HG03139 (cell line): Measurements from ENCODE around the gene CHST11.
A peak's percentile ranks its signal among the peaks of the same experiment; 100 is the strongest.

Source experiments
- ATAC-seq: cut with Tn5 transposase; IDR thresholded peaks from one replicate; pipeline ENCODE4 v1.9.1; 2021; ENCODE audit not compliant: unreplicated experiment

Gene CHST11

DNA sequence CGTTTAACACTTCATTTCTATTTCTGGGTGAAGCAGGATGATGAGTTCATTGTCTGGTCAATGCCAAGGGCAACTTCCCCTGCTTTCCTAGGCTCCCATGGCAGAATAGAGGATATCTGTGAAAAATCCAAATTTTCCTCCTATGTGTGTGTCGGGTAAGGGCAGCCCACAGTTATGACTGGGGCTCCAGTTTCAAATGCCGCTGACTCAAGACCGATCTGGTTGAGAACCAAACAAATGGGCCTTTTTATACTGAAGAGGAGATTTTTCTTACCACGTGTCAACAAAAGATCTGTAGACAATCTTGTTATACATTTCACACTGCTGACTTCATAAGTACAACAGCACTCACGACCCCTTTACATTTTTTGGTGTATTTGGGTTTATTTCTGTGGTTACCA lies 120.8 kb downstream of the CHST11 start:
- ATAC-seq, result no peak

DNA sequence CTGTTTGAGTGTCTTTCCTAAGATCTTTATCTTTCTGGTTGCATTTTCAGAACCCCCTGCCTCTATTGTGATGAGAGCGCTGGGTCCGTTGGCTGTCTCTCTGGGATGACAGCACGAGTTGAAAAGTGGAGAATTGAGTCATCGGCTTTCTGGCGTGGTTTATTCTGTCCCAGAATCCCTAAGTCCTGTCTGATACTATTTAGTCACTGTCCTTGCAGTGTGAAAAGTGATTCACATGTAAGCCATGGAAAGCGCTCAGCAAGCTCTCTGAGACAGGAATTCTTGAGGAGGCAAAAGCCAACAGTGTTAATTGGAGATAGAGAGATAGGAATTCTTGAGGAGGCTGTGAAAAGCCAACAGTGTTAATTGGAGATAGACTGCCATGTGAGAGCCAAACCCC lies 121.7 kb downstream of the CHST11 start:
- ATAC-seq, result no peak

DNA sequence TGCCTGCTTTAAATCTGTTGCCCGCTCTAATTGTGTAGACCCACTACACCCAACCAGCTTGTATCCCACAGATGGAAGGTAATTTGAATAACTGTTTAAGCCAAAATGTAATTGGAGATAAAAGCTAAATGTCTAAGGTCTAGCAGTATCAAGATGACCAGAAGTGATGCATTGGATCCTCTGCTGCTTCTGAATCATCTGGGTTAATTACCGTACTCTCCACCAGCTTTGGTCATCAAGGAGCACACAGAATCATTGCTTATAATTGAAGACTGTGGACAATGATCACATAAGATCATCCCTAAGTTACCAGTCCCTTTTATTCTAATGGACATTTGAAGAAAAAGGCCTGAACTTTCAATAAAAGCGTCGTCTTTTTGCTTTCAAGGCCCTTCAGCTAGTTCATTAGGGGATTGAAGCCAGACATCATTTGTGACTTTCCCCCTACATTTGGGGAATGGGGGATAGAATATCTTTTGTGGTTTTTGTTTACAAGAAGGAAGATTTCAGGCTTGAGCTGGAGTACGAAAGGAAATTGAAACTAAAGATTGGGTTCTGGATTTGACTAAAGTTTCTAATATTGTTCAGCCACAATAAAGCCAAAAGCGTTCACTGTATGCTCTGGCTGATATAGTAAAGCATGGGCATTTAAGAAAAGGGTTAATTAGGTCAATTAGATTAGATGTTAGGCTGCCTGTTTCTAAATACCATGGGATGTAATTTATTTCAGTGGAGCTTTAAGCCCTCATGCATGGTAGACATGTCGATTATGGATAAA lies 123.2 kb downstream of the CHST11 start:
- ATAC-seq, result peak; percentile 37

DNA sequence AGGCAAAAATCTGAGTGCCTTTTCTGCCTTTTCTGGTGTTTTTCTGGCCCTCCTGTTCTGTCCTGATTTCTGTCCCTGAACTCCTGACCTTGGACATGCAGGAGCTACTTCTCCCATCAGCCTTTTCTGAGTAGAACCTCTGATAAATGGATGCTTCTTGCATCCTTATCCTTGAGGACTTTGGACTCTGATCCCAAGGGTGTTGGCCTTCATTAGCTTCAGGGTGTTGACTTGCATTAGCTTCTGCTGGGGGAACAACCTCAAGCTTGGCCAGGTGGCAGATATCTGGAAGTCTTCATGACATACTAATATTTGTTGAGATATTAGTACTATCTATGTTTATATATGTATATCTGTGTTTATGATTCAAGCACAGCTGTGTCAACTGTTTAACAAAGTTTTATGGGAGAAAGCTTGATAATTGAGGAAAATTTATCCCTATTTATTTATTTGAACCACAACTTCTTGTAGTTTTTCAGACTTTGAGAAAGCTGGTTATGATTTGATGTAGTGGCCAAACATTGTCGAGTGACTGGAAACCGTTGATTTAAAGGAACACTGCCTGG lies 124.3 kb downstream of the CHST11 start:
- no peak for ATAC-seq

DNA sequence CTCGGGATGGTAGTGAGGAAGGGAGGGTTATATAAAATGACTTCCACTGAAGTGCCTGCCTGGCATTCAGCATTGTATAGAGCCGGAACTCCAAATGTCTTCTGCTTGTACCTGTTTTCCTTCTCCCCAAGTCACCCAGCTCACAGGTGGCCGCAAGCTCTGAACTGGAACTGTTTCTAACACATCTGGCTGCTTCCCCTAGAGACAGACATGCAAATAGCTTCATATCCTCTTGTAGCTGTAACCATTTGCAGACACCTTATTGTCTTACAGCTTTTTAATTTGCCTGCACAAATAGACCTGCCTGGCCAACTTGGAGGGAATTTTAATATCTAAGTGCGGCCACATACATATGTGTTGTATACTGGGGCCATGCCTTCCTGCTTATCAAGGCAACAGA lies 126.0 kb downstream of the CHST11 start:
- ATAC-seq, result peak; percentile 74

DNA sequence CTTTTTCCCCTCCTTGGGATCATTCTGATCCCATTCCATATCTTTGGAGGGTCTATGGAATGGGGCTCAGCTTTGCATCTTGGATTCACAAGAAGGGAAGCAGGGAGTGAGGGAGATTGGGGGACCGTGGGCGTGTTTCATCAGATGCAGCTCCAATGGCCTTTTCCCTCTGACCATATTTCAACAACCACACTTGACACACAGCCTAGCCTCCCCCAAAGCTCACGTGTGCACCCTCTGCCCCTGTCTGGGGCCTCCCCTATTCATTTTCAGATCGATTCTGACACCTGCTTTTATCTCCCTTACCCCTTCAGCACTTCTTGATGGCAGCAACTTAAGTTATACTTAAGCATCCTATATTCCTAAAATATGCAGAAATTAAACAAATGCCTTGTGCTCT lies 126.6 kb downstream of the CHST11 start:
- no peak for ATAC-seq

DNA sequence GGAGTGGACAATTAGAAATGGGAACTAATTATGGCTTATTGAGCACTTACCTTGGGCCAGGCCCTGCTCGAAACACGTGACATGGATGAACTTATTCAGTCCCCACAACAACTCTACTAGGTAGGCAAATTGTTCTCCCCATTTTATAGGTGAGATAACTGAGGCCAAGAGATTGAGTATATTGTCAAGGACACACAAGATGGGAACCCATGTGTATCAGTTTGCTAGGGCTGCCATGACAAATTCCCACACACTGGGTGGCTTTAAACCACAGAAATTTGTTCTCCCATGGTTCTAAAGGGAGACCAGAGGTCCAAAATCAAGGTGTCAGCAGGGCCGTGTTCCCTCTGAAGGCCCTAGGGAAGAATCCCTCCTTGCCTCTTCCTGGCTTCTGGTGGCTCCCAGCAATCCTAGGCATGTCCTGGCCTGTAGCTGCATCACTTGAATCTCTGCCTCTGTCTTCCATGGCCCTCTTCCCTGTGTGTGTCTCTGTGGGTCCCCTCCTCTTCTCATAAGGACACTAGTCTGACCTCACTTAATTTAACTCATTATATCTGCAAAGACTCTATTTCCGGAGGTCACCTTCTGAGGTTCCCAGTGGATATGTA lies 128.8 kb downstream of the CHST11 start:
- ATAC-seq, result no peak

DNA sequence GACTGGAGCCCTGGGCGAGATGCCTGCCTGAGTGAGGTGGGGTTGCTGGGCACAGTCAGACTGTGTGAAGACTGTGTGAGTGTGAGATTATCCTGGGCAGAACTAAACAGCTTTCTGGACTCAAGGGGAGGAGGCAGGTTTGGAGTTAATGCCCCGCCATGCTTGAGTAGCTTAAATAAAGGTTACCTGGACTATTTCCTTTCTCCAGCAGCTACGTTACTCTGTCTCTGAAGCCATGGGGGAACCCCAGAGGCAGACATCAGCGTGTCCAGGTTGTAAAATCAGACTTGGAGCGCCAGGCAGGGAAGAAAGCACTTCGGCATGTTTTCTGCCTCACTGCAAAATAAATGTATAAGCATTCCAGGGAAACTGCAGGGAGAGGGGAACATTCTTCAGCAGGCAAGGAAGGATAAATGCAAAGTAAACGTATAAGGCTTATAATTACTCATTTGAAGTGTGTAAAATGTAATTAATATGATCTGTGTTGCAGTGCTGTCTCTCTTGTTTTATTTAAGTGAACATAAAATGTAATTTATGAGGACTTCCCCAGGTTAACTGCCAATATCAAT lies 129.7 kb downstream of the CHST11 start:
- no peak for ATAC-seq

DNA sequence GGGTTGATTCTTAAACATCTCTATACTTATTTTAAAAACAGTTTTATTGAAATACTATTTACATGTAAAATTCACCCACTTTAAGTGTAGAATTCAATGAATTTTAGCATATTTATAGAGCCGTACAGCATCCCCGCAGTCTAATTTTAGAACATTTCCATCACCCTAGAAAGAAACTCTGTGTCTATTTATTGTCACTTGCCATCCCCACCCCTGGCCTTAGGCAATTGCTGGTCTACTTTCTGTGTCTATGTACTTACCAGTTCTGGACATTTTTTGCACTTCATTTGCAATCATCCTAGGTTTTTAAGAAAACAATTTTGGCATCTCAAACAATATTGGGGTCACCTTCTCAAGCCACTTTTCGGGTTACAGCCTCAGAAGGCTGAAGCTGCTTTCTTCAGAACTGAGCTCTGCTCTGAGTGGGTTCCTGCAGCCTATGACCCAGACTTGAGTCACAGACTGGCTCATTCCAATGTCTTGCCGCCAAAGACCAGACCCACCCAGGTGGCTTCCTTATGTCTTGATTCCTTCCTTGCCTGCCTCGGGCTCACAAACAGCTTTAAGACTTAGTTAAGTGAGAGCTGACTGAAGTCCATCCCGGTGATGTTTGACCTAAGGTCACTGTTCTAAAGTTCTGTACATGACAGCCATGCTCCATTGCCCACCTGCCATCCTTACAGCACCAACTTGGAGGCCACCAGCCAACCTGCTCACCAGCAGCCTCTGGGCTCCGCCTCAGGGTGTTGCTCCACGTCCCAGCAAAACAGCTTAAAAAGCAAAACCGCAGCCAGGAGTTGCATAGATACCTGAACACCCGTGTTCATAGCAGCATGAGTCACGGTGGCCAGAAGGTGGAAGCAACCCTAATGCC lies 131.5 kb downstream of the CHST11 start:
- no peak for ATAC-seq

DNA sequence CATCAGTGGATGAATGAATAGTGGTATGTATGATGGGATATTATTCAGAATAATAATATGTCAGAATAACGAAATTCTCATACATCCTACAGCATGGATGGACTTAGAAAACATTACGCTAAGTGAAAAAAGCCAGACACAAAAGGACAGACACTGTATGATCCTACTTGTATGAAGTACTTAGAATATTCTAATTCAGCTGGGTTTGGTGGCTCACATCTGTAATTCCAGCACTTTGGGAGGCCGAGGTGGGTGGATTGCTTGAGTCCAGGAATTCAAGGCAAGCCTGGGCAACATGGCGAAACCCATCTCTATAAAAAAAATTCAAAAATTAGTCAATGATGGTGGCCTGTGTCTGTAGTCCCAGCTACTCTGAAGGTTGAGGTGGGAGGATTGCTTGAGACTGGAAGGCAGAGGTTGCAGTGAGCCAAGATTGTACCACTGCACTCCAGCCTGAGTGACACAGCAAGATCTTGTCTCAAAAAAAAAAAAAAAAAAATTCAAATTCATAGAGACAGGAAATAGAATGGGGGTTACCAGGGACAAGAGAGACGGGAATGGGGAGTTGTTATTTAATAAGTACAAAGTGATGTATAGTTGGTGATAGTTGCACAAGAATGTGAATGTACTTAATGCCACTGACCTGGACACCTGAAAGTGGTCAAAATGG lies 132.3 kb downstream of the CHST11 start:
- no peak for ATAC-seq

DNA sequence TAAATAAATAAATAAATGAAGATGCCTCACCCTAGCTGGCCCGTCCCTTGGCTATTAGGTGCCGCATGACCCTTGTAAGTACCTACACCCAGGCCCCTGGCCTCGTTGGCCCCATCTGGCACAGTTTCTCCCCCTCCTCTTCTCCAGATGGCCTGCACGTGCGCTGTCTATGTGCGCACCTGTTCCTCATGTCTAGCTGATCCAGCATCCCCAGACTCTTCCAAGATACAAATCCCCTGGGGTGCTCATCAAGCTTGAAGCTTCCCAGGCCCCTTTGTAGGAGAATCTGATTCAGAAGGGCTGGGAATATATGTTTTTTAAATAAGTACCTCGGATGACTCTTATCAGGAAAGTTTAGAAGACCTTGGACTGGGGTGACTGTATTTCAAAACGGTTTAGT lies 133.3 kb downstream of the CHST11 start:
- ATAC-seq, result no peak

DNA sequence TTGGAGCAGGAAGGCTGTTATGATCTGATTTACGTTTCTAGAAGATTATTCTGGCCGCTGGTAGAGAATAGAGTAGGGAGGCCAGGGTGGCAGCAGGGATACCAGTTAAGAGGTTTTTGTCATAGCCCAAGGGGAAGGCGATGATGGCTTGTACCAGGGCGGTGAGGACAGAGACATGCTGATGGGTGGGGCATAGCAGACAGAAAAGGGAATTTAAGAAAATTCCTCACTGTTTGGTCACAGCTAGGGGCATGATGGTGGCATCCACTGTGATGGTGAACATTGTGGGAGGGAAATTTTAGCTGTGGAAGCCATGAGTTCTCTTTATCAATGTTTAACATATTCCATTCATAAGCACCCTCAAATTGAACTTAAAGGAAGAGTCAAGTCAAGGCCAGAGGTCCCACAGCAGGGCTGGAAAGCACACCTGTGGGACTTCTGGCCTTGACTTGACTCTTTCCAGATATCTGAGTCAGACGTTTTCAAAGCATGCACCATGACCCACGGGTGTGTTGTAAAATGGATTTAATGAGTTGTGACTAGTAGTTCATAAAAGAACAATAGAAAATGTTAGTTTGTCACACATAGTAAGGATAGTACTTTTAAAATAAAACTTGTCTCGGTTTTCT lies 134.6 kb downstream of the CHST11 start:
- ATAC-seq, result no peak

DNA sequence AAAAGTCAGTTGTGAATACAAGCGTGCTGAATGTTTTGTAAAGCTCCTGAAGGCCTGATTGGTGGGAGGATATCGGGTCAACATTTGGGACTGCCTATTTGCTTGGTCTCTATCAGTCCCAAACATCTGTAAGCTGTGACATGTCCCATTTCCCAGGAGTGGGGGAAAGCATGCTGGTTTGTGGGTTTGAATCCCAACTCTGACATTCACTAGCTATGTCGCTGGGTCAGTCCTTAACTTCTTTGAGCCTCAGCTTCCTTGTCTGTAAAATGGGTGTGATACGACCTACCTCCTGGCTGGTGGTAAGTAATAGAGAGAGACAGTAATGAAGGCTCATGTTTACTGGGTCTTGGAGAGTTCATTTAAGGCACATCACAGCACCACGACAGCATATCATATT lies 136.7 kb downstream of the CHST11 start:
- no peak for ATAC-seq

DNA sequence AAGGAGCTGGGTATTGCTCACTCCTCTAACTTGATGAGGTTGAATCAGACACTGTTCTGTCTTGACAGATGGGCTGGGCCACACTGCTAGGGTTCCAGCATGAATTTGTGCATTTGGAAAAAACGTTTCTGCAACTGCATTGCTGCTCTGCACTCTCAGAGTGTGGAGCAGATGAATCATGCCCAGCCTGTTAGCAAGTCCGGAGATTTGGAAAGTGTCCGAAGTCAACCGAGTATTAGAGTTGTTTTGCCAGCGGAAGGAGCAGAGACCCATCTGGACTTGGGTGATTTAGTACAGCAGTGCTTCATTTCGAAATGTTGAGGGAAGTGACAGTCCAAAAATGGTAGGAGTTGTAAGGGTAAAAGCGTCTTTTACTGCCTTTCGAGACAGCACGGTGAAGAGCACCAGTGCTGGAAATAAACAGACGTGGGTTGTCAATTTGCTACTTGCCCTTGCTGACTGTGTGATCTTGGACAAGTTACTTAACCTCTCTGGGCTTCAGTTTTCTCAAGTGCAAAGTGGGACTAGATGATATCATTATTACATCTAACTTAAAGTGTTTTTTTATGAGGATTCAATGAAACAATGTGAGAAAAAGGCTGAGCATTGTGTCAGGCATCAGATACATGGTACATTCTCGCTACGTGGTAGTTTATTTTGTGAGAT lies 139.5 kb downstream of the CHST11 start:
- no peak for ATAC-seq

DNA sequence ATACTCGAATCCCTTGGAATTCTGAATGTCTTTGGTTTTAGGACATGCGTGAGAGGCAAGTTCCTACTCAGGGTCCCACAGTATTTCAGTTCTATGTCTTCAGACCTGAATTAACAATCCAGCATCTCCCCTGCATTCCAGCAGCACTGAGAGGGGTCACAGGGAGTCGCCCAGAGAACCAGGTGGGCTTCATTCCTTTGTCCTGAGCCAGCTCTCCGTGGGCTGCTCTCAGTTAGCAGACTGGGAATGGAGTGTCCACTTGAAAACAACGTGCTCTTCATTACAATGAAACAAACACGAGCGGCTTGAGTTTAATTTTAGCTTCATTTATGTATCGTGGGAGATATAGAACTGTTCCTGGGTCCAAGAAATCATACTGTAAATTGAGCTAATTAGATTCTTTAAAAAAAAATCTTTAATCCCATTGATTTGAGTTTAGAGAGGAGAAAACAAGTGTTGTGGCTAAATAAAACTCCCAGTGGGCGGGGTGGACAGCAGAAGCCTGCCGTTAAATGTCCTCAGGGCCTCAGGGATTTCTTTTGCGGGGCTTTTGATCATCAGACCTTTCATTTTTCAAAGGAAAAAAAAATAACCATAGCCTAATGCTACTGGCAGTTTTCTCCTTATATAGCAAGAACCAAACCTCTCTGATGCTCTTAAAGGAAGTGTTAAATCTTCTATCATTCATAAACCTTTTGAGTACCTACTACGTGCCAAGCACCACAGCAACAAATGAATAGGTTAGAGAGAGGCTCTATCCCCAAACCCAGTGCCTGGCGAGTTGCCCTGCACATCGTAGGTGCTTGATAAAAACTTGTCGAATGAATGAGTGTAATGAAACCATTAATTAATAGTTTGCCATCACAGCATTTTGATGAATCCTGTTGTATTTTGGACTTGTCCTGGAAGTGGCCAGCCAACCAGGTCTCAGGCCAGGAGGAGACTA lies 140.4 kb downstream of the CHST11 start:
- no peak for ATAC-seq

DNA sequence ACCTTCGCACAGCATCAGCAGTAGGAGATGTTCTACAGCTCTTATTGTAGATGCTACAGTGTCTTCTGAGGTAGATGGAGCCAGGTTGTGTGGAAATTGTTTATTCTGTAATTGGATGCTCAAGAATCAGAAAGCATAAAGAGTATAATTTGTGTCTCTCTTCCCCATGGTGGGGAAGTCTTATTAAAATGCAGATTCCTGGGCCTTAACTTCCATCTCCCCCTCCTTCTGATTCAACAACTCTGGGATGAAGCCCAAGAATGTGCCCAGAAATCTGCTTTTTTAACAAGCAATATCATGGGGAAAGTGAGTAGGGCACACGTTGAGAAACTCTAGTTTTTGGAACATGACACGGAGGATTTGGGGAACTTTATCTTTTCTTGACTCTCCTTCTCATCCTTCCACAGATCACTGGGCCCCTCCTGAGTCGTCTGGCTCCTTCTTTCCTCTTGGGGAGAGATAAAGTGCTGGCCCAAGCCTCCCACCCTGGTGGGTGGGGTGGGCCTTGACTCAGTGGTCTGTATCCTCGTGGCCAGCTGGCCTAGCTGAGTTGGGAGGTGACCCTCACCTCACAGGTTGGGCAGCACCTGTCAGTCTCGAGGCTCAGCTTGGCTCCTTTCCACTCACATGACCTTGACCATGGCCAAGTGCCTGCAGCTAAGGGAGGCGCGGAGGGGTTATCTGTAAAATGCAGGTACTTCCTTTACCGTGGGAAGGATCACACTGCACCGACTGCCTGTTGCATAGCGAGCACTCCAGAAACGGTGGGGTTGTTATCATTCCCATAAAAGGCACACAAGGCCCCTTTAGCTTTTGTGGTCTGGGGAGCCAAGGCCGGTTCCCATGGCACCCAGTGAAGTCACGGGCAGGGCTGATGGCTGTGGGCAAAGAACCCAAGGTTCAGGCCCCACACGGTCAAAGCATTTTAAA lies 141.9 kb downstream of the CHST11 start:
- no peak for ATAC-seq

DNA sequence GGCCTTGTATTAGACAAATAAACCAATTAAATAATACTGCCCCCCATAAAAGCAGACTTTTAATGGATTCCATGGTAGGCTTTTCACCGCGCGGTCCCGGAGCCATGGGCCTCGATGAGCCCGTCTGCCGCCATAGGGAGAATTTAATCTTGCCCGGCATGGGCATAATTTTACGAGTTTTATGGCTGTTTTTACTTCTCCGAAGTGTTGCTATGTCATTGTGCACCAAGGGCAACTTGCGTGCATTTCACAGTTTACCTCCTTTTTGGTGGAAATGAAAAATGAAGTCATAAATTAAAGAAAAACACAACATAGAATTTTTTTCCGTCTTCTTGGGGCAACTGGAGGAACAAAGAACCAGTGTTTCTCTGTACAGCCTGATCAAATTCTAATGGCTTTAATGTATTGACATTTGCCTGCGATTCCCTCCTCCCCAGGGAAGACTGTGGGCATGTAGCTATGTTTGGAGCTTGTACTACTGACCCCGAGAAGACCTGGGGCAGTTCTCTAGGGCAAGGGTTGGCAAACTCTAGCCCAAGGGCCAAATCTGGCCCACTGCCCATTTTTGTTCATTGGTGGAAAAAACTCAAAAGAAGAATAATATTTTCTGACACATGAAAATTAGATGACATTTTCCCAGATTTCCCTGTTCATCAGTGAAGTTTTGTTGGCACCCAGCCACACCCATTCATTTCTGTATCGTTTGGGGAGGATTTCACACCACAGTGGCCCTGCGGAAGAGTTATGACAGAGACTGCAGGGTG lies 142.7 kb downstream of the CHST11 start:
- ATAC-seq, result no peak
